ENCODE data around the gene DDB1.

DDB1 gene

DNA sequence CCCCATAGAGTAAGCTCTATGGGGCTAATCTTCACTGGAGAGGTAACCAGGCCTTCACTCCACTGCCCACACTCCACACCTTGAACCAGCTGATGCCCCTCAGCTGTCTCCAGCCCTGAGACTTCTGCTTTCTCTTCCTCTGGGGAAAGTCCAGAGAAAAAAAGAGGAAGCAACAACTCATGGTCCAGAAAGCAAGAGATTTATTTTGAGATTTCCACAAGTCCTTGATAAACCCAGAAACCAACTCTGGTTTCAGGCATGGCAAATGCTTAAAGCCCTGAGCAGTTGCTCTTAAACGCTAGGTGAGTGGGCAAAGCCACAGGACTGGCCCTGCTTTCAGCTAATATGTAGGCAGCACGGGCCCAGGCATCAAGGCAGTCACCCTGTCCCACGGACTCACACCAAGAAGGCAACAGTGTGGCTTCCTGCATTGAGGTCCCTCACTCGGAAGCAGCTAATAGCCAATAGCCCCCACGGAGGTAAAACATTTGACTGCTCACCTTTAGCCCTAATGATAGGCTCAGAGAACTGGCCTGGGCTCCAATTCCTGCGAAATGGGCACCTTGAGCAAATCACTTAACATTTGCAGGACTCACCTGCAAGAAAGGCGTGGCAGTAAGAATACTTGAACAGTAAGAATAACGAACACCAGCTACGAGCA lies 24.5 kb upstream of the DDB1 start:
- in situ Hi-C loops (cut with HindIII; ENCODE audit: low sequenced_read_pairs), result no loop called here

- in situ Hi-C loops (cut with HindIII; ENCODE audit: low sequenced_read_pairs), result no loop called here
These were observed 23.8 kb upstream of the DDB1 start for GRCh38 chr11:61356706-61357105.

DNA sequence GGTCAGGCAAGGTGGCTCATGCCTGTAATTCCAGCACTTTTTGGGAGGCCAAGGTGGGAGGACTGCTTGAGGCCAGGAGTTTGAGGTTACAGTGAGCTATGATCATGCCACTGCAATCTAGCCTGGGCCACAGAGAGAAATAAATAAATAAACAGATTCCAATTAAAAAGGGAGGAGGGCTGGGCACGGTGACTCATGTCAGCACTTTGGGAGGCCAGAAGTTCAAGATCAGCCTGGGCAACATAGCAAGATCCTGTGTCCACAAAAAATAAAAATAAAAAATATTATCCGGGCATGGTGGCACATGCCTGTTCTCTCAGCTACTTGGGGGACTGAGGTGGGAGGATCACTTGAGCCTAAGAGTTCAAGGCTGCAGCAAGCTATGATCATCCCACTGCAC lies 21.3 kb upstream of the DDB1 start:
- in situ Hi-C loops (cut with HindIII; ENCODE audit: low sequenced_read_pairs), result no loop called here

GRCh38 chr11:61353131-61354067 lies 20.5 kb upstream of the DDB1 start:
- in situ Hi-C loops (cut with HindIII; ENCODE audit: low sequenced_read_pairs), result no loop called here

- in situ Hi-C loops (cut with HindIII; ENCODE audit: low sequenced_read_pairs), result no loop called here
These were observed 19.1 kb upstream of the DDB1 start for GRCh38 chr11:61352038-61352437.

DNA sequence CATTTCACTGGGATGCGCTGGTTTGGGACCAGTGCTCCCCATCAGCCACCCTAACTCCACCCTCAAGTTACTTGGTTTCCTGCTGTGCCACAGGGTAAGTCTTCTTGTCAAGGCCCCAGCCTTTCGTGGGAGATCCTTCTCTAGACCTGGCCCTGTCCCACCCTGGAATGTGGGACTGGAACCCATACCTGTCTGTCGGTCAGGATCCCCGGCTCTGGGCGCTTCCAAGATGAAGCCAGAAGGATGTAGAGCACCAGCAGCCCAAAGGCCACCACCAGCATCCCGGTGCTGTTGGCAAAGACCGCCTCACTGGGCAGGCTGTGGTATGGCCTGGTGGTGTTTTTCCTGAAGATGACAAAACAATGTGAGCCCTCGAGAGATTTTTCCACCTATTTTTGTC lies 17.9 kb upstream of the DDB1 start:
- in situ Hi-C loops (cut with HindIII; ENCODE audit: low sequenced_read_pairs), result no loop called here

- in situ Hi-C loops (cut with HindIII; ENCODE audit: low sequenced_read_pairs), result no loop called here
These were observed 17.4 kb upstream of the DDB1 start for GRCh38 chr11:61350336-61350735.

DNA sequence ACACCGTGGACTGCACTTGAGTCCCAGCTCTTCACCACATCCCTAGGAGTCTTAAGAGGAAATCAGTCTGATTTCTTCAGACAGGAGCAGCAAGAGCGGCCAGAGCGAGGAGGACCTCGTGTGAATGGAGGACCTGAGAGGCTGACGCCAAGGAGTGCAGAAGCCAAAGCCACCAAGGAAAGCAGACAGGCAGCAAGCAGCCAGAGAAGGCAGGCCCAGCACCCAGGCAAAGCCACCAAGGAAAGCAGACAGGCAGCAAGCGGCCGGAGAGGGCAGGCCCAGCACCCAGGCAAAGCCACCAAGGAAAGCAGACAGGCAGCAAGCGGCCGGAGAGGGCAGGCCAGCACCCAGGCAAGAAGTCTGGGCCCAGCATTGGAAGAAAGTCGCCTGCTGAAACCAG lies 17.0 kb upstream of the DDB1 start:
- in situ Hi-C loops (cut with HindIII; ENCODE audit: low sequenced_read_pairs), result no loop called here

DNA sequence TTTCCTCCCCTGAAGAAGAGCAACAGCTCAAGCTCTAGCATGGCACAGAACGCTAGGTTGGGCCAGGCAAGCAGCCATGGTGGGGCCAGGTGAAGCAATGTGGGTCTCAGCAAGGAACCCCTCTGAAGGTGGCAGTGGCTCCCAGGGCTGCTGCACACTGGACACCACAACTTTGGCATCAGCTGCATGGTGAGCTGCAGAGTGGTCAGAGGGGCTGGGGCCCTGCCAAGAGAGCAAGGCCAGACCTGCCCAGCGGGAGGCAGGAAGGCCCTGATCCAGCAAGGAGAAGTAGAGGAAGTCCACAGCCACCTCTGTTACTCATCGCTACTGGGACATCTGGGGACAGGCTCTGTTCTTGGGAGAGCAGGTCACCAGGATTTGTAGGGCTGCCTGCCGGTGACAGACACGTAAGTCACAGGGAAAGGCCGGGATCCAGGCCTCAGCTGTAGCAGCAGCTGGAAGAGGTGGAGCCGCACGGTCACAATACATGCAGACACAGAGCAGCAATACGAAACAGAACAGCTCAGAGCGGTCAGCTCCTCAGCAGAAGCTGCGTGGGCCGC lies 16.4 kb upstream of the DDB1 start:
- in situ Hi-C loops (cut with HindIII; ENCODE audit: low sequenced_read_pairs), result no loop called here

GRCh38 chr11:61347916-61348461 lies 15.1 kb upstream of the DDB1 start:
- in situ Hi-C loops (cut with HindIII; ENCODE audit: low sequenced_read_pairs), result no loop called here

DNA sequence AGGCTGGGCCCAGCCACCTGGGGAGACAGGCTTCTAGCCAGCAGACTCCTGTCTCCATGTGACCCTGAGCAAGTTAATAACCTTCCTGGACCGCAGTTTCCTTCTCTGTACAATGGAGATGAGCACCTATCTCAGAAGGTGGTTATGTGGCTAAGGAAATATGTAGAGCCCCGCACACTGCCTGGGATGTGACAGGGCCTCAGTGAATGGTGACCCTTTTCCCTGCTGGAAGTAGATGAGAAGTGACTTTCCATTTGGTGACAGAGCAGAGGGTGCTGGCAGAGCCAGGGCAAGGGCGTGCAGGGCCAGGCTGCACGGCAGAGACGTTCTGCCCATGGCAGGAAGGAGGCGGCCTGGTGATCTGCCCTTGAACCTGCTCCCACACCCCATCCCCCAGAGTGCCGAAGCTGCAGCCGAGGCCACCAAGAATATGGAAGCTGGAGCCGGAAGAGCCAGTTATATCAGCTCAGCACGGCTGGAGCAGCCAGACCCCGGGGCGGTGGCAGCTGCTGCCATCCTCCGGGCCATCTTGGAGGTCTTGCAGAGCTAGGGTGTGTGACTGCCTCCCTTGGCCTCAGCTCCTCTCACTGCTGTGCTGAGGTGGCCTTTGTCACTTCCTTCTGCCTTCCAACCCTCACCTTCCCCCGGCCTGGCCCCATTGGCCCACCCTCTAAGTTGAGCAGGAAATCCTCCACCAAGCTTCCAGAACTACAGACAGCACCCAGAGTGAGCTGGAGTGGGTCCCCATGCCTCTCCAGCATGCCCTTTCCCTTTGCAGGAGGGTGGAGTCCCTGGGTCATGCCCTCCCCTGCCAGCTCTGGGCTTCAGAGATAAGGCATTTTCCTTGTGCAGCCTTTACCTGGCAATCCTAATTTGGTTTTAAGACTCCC lies 13.3 kb upstream of the DDB1 start:
- in situ Hi-C loops (cut with HindIII; ENCODE audit: low sequenced_read_pairs), result no loop called here

GRCh38 chr11:61345170-61345610 lies 12.3 kb upstream of the DDB1 start:
- in situ Hi-C loops (cut with HindIII; ENCODE audit: low sequenced_read_pairs), result no loop called here

DNA sequence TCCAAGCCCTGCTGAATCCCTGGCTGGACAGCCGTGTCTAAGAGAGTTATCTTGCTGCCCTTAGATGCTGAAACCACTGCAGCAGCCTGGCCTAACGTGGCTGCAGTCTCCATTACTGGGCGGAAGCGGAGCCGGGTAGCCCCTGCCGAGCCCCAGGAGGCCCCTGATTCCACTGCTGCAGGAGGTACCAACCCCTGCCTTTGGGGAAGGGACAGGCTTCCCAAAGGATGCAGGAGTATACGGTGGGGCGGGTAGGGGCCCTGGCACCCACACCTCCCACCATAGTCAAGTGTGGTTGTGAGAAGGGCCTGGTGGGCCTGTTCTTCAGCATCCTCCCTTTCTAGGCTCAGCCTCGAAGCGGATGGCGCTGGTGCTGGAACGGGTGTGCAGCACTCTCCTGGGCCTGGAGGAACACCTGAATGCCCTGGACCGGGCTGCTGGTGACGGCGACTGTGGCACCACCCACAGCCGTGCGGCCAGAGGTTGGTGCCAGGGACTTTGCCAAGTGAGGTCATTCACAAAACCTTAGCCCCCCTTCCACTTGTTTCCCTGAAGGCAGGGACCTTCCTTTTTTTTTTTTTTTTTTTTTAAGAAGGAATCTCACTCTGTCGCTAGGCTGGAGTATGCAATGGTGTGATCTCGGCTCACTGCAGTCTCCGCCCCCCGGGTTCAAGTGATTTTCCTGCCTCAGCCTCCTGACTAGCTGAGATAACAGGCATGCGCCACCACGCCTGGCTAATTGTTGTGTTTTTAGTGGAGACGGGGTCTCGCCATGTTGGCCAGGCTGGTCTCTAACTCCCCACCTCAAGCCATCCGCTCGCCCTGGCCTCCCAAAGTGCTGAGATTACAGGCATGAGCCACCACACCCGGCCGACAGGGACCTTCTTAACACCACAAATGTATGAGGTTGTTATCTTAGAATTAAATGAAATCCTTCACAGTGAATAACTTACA lies 11.2 kb upstream of the DDB1 start:
- in situ Hi-C loops (cut with HindIII; ENCODE audit: low sequenced_read_pairs), result no loop called here

DNA sequence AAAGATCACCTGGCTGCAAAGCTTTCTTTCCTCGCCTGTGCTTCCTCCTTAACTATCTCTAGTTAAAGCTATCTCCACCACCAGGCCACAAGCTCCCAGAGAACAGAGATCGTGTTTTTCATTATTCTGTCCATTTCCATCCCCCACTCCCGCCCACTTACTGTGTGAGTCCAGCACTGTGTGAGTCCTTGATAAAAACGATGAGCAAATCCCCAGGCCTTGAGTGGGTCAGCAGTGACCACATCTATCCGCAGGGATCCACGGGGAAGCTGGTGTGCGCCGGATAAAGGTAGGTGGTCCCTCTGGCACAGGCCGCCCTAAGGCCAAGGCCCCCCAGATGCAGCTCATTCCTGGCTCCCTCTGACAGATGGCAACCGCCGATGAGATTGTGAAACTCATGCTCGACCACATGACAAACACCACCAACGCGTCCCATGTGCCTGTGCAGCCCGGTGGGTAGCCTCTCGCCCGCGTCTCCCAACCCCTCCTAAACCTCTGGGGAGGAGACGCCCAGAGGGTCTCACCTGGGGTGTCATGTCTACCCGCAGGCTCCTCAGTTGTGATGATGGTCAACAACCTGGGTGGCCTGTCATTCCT lies 9.4 kb upstream of the DDB1 start:
- in situ Hi-C loops (cut with HindIII; ENCODE audit: low sequenced_read_pairs), result no loop called here

DNA sequence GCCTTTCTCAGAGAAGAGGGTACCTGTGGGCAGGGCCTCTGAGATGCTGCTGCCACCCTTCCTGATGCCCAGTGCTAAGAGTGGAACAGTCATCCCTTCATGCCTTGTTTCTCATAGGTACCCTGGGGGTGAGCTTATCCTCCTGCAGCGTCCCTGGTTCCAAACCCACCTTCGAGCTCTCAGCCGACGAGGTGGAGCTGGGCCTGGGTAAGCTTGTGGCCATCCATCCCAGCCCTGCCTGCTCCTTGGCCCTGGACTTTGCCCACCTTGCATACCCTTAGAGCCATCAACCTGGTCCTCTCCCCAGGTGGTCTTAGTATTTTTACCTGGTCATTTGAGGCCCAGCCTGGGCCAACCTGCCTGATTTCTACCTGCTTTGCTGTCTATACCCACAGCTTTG lies 8.8 kb upstream of the DDB1 start:
- in situ Hi-C loops (cut with HindIII; ENCODE audit: low sequenced_read_pairs), result no loop called here

DNA sequence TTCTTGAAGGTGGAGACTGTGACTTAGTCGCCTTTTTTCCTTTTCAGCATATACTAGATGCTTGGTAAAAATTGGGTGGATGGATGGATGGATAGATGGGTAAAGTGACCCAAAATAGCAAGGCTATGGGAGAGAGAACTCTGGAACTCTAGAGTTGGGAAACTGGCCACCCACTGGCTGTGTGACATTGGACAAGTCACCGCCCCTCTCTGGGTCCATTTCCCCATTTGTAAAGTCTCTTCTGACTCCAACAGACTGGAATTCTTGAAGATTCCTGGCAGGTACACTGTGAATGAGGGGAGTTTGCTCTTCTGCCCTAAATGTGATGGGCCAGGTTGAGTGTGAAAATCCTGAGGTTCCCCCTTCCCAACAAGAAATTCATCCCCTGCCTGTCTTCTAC lies 8.1 kb upstream of the DDB1 start:
- in situ Hi-C loops (cut with HindIII; ENCODE audit: low sequenced_read_pairs), result no loop called here

- in situ Hi-C loops (cut with HindIII; ENCODE audit: low sequenced_read_pairs), result no loop called here
These were observed 6.6 kb upstream of the DDB1 start for GRCh38 chr11:61339490-61339878.

DNA sequence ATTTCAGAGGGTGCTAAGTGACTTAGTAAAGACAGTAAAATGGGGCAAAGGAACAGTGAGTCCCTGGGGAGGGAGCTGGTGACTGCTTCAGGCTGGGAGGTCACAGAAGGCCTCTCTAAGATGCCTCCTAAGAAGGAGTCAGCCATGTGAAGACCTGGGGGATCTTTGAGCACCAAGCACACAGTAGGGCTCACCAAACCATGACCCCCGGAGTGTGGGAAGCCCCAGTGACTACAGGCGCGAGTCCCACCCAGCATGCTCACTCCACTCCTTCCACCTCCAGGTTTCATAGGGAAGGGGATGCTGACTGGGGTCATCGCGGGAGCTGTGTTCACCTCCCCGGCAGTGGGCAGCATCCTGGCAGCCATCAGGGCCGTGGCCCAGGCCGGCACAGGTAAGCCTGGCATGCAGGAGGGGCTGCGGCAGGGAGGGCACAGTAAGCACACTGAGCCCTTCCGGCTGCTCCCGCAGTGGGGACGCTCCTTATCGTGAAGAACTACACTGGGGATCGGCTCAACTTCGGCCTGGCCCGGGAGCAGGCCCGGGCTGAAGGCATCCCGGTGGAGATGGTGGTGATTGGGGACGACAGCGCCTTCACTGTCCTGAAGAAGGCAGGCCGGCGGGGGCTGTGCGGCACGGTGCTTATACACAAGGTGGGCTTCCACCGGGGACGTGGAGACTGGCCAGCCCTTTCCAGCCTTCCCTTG lies 6.0 kb upstream of the DDB1 start:
- in situ Hi-C loops (cut with HindIII; ENCODE audit: low sequenced_read_pairs), result no loop called here
